ENCODE results near the gene XBP1. TPM values are rescaled to one million over a fixed set of nuclear protein-coding genes. Genes with fewer than 3 reads are reported as not detected.

The XBP1 gene
- total and polyA plus RNA-seq, 2 experiments from 2014 or later, result 95.1 to 195 TPM

- Histone ChIP-seq H3K27me3 (ENCODE audit: insufficient read depth) (no peaks in the 10 kb centered on the region), H3K9me2 (ENCODE audit: insufficient read depth) (no peaks in the 10 kb centered on the region), H3F3A (replicated peaks; ENCODE audit: low read depth) (no peaks in the 10 kb centered on the region; the same call in 1 of the 2 replicates), H3K4me3 (no peak overlapping the region), H3K4me2 (no peak overlapping the region), H4K20me1 (replicated peaks; ENCODE audit: insufficient read depth) (peaks cover 27% of the 10 kb centered on the region), H3K79me2 (replicated peaks; ENCODE audit: insufficient read depth) (peaks cover 54% of the 10 kb centered on the region), H2AFZ (no peak overlapping the region), H3K36me3 (ENCODE audit: insufficient read depth) (peaks cover 28% of the 10 kb centered on the region; the same call in 1 of the 2 replicates), H3K27ac (ENCODE audit: low read depth) (no peak overlapping the region), H3K4me1 (ENCODE audit: insufficient read depth) (no peaks in the 10 kb centered on the region)
- no peak overlapping the region for H3K27ac Mint-ChIP-seq
- H3K27me3 Mint-ChIP-seq (ENCODE audit: insufficient read depth, low read depth, poor library complexity), result peaks cover 5% of the 10 kb centered on the region
- no peaks in the 10 kb centered on the region for H3K4me1 Mint-ChIP-seq
- no peak for ATAC-seq
- DNase-seq (ENCODE audit: low spot score), result no peak
- no peak overlapping the region for H3K4me3 Mint-ChIP-seq
- TF ChIP-seq NANOG (IDR thresholded peaks at IDR 0.05; ENCODE audit: borderline replicate concordance) (no peak), EZH2 (IDR thresholded peaks at IDR 0.05; ENCODE audit: low read depth, unreplicated experiment) (no peak), ETS1 (IDR thresholded peaks at IDR 0.05) (no peak), CREB1 (CRISPR knock-in tag; IDR thresholded peaks at IDR 0.05; ENCODE audit: low read depth) (no peak), POLR2AphosphoS5 (IDR thresholded peaks at IDR 0.05; ENCODE audit: low read depth) (no peak), ZNF114 (CRISPR knock-in tag; IDR thresholded peaks at IDR 0.05) (no peak), JUNB (IDR thresholded peaks at IDR 0.05; ENCODE audit: unreplicated experiment) (no peak), REST (IDR thresholded peaks at IDR 0.05; ENCODE audit: unreplicated experiment) (no peak), ZNF462 (CRISPR knock-in tag; IDR thresholded peaks at IDR 0.05) (no peak), CTCF (conservative IDR thresholded peaks at IDR 0.05; ENCODE audit: low read depth in 2 of 2) (no peak), EZH2phosphoT487 (IDR thresholded peaks at IDR 0.05; ENCODE audit: unreplicated experiment) (no peak), ZNF331 (CRISPR knock-in tag; IDR thresholded peaks at IDR 0.05; ENCODE audit: low read depth) (no peak)
- H3K36me3 Mint-ChIP-seq (ENCODE audit: low read depth), result peaks cover 60% of the 10 kb centered on the region
- no peaks in the 10 kb centered on the region for H3K9me3 Mint-ChIP-seq
Observed at GRCh38 chr22:28780296-28780695, 20.1 kb downstream of the XBP1 start.
